ENCODE results near the gene TMC1. TPM values are rescaled to one million over a fixed set of nuclear protein-coding genes. Genes with fewer than 3 reads are reported as not detected.
"Not testable (repeated sequence)": the region's sequence is repeated elsewhere in the genome, so short reads cannot be mapped to it uniquely, and the experiment has no call there.

TMC1 gene
- total and polyA plus RNA-seq, 10 of the 15 experiments (the other 5 are each of a cell fraction or from before 2014, with no cell fraction given) = 0.06 to 0.94 (median 0.40) TPM; not detected in 1

DNA sequence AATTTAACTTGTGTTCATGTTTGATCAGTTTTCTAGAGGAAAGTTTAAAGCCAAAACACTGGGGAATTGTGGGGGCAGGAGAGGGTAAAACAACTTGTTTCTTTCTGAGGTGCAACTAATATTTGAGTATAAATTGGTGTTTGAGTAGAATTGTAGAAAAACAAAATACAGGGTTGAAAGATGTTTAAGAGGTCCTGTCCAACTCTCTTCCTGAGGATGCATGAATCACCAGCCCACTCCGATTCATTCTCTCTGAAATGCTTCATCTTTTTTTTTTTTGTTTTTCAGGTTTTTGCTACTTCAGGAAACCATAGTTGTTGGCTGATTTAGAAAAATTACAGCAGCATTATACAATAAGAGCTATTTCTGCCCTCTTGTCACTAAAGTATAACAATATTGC, 42.4 kb upstream of the TMC1 start (continued):
- TF ChIP-seq MYB (IDR thresholded peaks at IDR 0.05; ENCODE audit: borderline replicate concordance, low read depth, low read length) (no peak), CHD2 (IDR thresholded peaks at IDR 0.05; ENCODE audit: borderline replicate concordance, low read depth, low read length) (no peak), ZNF384 (IDR thresholded peaks at IDR 0.05; ENCODE audit: borderline replicate concordance, low read depth, low read length) (no peak), SP1 (IDR thresholded peaks at IDR 0.05; ENCODE audit: low read depth, low read length) (no peak), ZNF24 (IDR thresholded peaks at IDR 0.05) (no peak), TCF7 (IDR thresholded peaks at IDR 0.05; ENCODE audit: borderline replicate concordance) (no peak), BACH1 (IDR thresholded peaks at IDR 0.05; ENCODE audit: borderline replicate concordance) (no peak)
- TF ChIP-seq, protein P1, sequence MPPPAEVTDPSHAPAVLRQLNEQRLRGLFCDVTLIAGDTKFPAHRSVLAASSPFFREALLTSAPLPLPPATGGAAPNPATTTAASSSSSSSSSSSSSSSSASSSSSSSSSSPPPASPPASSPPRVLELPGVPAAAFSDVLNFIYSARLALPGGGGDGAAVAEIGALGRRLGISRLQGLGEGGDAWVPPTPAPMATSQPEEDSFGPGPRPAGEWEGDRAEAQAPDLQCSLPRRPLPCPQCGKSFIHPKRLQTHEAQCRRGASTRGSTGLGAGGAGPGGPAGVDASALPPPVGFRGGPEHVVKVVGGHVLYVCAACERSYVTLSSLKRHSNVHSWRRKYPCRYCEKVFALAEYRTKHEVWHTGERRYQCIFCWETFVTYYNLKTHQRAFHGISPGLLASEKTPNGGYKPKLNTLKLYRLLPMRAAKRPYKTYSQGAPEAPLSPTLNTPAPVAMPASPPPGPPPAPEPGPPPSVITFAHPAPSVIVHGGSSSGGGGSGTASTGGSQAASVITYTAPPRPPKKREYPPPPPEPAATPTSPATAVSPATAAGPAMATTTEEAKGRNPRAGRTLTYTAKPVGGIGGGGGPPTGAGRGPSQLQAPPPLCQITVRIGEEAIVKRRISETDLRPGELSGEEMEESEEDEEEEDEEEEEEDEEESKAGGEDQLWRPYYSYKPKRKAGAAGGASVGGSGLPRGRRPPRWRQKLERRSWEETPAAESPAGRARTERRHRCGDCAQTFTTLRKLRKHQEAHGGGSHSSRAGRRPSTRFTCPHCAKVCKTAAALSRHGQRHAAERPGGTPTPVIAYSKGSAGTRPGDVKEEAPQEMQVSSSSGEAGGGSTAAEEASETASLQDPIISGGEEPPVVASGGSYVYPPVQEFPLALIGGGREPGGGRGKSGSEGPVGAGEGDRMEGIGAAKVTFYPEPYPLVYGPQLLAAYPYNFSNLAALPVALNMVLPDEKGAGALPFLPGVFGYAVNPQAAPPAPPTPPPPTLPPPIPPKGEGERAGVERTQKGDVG (CRISPR knock-in tag; IDR thresholded peaks at IDR 0.05) = no peak
- TF ChIP-seq, protein P2, sequence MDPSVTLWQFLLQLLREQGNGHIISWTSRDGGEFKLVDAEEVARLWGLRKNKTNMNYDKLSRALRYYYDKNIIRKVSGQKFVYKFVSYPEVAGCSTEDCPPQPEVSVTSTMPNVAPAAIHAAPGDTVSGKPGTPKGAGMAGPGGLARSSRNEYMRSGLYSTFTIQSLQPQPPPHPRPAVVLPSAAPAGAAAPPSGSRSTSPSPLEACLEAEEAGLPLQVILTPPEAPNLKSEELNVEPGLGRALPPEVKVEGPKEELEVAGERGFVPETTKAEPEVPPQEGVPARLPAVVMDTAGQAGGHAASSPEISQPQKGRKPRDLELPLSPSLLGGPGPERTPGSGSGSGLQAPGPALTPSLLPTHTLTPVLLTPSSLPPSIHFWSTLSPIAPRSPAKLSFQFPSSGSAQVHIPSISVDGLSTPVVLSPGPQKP (IDR thresholded peaks at IDR 0.05; ENCODE audit: low read depth, low read length) = no peak

DNA sequence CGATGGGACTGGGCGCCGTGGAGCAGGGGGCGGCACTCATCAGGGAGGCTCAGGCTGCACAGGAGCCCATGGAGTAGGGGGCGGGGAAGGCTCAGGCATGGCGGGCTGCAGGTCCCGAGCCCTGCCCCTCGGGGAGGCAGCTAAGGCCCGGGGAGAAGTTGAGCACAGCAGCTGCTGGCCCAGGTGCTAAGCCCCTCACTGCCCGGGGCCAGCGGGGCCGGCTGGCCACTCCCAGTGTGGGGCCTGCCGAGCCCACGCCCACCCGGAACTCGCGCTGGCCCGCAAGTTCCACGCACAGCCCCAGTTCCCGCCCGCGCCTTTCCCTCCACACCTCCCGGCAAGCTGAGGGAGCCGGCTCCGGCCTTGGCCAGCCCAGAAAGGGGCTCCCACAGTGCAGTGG, 41.1 kb upstream of the TMC1 start:
- H3K27me3 ChIP-seq (replicated peaks in 1 of 2; ENCODE audit: control insufficient read depth in 2 of 2, insufficient read depth in 2 of 2, low read length in 1 of 2); H3K4me2 ChIP-seq (ENCODE audit: control insufficient read depth, insufficient read depth); H4K20me1 ChIP-seq (ENCODE audit: control insufficient read depth, insufficient read depth); H3K9me3 ChIP-seq (replicated peaks; ENCODE audit: control insufficient read depth, insufficient read depth, low read length); H2AFZ ChIP-seq (ENCODE audit: control insufficient read depth, low read depth, low read length); H3K79me2 ChIP-seq (ENCODE audit: control insufficient read depth, insufficient read depth, low read length); H3K9ac ChIP-seq (ENCODE audit: control insufficient read depth, insufficient read depth, low read length); in situ Hi-C loops (cut with MboI); H3K4me1 ChIP-seq (ENCODE audit: control insufficient read depth, insufficient read depth, low read length); POLR2A ChIA-PET; FAIRE-seq; H3K27ac ChIP-seq (ENCODE audit: control insufficient read depth, insufficient read depth); intact Hi-C loops (cut with micrococcal nuclease; ENCODE audit: unreplicated experiment); H3K4me3 ChIP-seq; RAD21 ChIA-PET (ENCODE audit: unreplicated experiment); ATAC-seq; BruUV-seq (replicated peaks); H3K36me3 ChIP-seq (ENCODE audit: control insufficient read depth in 2 of 2, insufficient read depth in 2 of 2, low read length in 1 of 2); DNase-seq (ENCODE audit: low read depth, low spot score): not testable (repeated sequence)
- CTCF ChIA-PET = interaction anchor here (1.5 kb wide), 1 partner anchor 15 kb away, joined by 5 read pairs; no protein-coding TSS in a partner anchor
- WGBS (ENCODE audit: insufficient coverage, insufficient replicate concordance, low lambda C conversion rate, missing lambda C conversion rate) = 92% methylated on average over 25 of the region's 25 CpGs
- SMC1A ChIA-PET (ENCODE audit: uncharacterized antibody, unreplicated experiment) = interaction anchor here (2.0 kb wide), 1 partner anchor 16 kb away, joined by 5 read pairs; no protein-coding TSS in a partner anchor

Data from GM12878 (cell line).